Germinal center (tissue), 1 donor: ENCODE results near the gene PCGF2.

Source experiments
- DNase-seq: peaks from one replicate; pipeline ENCODE4 v3.0.0; 2012; ENCODE audit warnings: mixed read lengths, low spot score

Gene PCGF2

GRCh38 chr17:38751144-38751807 lies 3.1 kb upstream of the PCGF2 start:
- DNase-seq: no peak

- DNase-seq: no peak
Measured at GRCh38 chr17:38750312-38751121, 2.4 kb upstream of the PCGF2 start.

- no peak for DNase-seq
Measured at GRCh38 chr17:38750044-38750311, 1.8 kb upstream of the PCGF2 start.

- DNase-seq: no peak
Measured at GRCh38 chr17:38749223-38750043, 1.3 kb upstream of the PCGF2 start.

GRCh38 chr17:38748892-38749222 lies 721 bp upstream of the PCGF2 start:
- no peak for DNase-seq

- DNase-seq: no peak
Measured at GRCh38 chr17:38747463-38748148, 530 bp downstream of the PCGF2 start.

GRCh38 chr17:38746849-38747462 lies 1.2 kb downstream of the PCGF2 start:
- peak; percentile 69 for DNase-seq

GRCh38 chr17:38746004-38746848 lies 1.9 kb downstream of the PCGF2 start:
- DNase-seq: no peak

- DNase-seq: no peak
Measured at GRCh38 chr17:38745545-38745944, 2.6 kb downstream of the PCGF2 start.

- DNase-seq: no peak
Measured at GRCh38 chr17:38743556-38744171, 4.5 kb downstream of the PCGF2 start.

GRCh38 chr17:38742411-38743308 lies 5.5 kb downstream of the PCGF2 start:
- DNase-seq: no peak

GRCh38 chr17:38741921-38742410 lies 6.2 kb downstream of the PCGF2 start:
- no peak for DNase-seq

- no peak for DNase-seq
Measured at GRCh38 chr17:38741461-38741860, 6.7 kb downstream of the PCGF2 start.

- no peak for DNase-seq
Measured at GRCh38 chr17:38740806-38741205, 7.3 kb downstream of the PCGF2 start.

GRCh38 chr17:38740044-38740443 lies 8.1 kb downstream of the PCGF2 start:
- DNase-seq: no peak

- DNase-seq: no peak
Measured at GRCh38 chr17:38739305-38739704, 8.8 kb downstream of the PCGF2 start.

GRCh38 chr17:38738686-38739085 lies 9.4 kb downstream of the PCGF2 start:
- no peak for DNase-seq

GRCh38 chr17:38738007-38738662 lies 10.0 kb downstream of the PCGF2 start:
- DNase-seq: no peak
